ENCODE measurements around the gene TPO. TPM values are rescaled to one million over a fixed set of nuclear protein-coding genes. Genes with fewer than 3 reads are reported as not detected.

TPO gene
- total RNA-seq, 4 donors from 2014 or later, result 0.70 to 46.2 (median 6.8) TPM

DNA sequence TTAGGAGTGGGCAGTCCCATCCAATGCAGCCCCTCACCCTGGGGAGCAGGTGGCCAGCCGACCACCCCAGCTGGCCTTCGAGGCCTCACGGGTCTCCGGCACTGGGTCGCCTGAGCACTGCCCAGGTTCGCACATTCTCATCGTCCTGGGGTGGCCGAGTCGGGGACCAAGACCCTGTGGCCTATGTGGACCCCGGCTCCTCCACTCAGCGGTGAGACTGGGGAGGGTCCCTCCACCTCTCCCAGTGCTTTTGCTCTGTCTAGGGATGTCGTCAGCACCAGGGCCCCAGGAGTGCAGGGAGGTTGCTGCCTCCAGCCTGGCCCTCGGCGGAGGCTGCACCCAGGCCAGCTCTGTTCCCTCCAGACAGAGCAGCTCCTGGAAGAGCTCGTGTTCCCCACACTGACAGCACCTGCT lies 89.6 kb downstream of the TPO start:
- no peaks in the 10 kb centered on the region for H3K36me3 ChIP-seq
- DNase-seq, result no peak
- H3K27me3 ChIP-seq, result no peaks in the 10 kb centered on the region
- no peak for TF ChIP-seq POLR2A (IDR thresholded peaks at IDR 0.05)
- TF ChIP-seq, protein P1, sequence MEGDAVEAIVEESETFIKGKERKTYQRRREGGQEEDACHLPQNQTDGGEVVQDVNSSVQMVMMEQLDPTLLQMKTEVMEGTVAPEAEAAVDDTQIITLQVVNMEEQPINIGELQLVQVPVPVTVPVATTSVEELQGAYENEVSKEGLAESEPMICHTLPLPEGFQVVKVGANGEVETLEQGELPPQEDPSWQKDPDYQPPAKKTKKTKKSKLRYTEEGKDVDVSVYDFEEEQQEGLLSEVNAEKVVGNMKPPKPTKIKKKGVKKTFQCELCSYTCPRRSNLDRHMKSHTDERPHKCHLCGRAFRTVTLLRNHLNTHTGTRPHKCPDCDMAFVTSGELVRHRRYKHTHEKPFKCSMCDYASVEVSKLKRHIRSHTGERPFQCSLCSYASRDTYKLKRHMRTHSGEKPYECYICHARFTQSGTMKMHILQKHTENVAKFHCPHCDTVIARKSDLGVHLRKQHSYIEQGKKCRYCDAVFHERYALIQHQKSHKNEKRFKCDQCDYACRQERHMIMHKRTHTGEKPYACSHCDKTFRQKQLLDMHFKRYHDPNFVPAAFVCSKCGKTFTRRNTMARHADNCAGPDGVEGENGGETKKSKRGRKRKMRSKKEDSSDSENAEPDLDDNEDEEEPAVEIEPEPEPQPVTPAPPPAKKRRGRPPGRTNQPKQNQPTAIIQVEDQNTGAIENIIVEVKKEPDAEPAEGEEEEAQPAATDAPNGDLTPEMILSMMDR (IDR thresholded peaks at IDR 0.05), result no peak
- no peak overlapping the region for H3K27ac ChIP-seq
- H3K4me3 ChIP-seq, result no peak overlapping the region
- no peaks in the 10 kb centered on the region for H3K9me3 ChIP-seq
- no peaks in the 10 kb centered on the region for H3K4me1 ChIP-seq

DNA sequence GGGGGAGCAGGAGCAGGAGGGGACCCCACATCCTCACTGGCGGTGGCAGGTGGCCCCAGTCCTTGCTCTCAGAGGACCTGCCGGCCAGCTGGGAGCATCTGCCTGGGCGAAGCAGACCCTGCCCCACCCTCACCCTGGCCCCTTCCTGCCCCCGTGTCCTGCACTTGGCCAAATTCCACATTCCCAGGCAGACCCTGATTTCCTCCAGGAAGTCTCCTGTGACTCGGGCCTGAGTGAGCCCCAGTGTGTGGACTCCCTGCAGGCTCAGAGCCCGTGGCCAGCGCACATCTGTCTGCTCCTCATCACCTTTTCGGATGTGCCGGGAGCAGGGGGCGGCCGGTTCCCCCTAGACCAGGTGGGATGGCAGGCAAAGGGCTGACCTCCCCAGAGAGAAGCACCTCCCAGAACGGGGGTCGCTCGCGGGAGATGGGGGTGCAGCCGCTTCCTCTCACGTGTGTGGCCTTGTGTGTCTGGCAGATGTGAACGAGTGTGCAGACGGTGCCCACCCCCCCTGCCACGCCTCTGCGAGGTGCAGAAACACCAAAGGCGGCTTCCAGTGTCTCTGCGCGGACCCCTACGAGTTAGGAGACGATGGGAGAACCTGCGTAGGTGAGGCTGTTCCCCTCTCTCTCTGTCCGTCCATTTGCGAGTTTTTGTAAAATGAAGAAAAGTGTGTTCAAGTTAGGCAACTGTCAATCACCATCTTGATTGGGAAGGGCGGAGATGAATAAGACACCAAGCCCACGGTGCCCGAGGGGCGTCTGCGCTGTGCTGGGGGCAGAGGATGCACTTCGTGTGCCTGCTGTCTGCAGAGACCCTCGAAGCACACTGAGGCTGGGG lies 90.4 kb downstream of the TPO start:
- no peak for DNase-seq
- H3K36me3 ChIP-seq, result no peaks in the 10 kb centered on the region
- H3K27me3 ChIP-seq, result no peaks in the 10 kb centered on the region
- TF ChIP-seq, protein P1 (IDR thresholded peaks at IDR 0.05), result no peak
- TF ChIP-seq POLR2A (IDR thresholded peaks at IDR 0.05), result no peak
- H3K27ac ChIP-seq, result no peak overlapping the region
- H3K4me1 ChIP-seq, result no peaks in the 10 kb centered on the region
- H3K4me3 ChIP-seq, result no peak overlapping the region
- no peaks in the 10 kb centered on the region for H3K9me3 ChIP-seq

DNA sequence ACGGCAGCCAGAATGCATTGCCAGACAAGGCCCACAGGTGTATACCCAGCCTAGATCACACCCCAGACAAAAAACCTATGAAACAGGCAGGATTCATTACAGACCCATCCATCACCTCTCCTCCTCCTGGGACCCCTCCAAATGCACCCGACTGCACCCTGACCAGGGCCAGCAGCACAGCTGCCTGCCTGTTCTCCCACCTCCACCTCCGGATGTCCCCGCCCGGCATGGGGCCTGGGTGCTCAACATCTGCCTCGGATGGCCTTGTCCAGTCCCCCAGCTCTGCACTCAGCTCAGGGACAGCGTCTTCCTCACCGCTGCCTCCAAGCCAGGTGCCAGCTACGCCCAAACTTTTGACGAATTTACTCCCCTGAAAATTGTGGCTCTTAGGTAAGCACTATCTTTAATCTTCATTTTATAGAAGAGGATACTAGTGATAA lies 91.1 kb downstream of the TPO start:
- H3K4me1 ChIP-seq, result no peaks in the 10 kb centered on the region
- no peak for DNase-seq
- TF ChIP-seq, protein P1 (IDR thresholded peaks at IDR 0.05), result no peak
- no peak for TF ChIP-seq POLR2A (IDR thresholded peaks at IDR 0.05)

DNA sequence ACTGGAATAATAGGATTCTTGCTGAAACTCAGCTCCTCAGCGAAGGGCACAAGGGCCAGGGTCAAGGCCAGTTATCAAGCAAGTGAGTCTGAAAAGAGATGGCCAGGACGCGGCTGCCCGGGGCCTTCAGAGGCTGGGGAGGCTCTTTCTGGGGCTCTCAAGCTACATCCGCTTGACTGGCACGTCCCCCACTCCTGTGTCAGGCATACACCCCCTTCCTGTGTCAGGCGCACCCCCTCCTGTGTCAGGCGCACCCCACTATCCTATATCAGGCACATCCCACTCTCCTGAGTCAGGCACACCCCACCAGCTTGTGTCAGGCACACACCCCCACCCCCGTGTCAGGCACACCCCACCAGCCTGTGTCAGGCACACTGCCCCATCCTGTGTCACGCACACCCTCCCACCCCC lies 91.8 kb downstream of the TPO start:
- H3K27me3 ChIP-seq, result no peaks in the 10 kb centered on the region
- no peaks in the 10 kb centered on the region for H3K9me3 ChIP-seq
- DNase-seq, result no peak
- H3K4me3 ChIP-seq, result no peak overlapping the region
- no peak overlapping the region for H3K27ac ChIP-seq
- H3K36me3 ChIP-seq, result no peaks in the 10 kb centered on the region
- H3K4me1 ChIP-seq, result no peaks in the 10 kb centered on the region
- no peak for TF ChIP-seq POLR2A (IDR thresholded peaks at IDR 0.05)
- TF ChIP-seq, protein P1 (IDR thresholded peaks at IDR 0.05), result no peak

More for the DNA sequence above, 91.1 kb downstream of the TPO start:
- Histone ChIP-seq H3K27me3 (no peaks in the 10 kb centered on the region), H3K4me3 (no peak overlapping the region), H3K27ac (no peak overlapping the region), H3K36me3 (no peaks in the 10 kb centered on the region), H3K9me3 (no peaks in the 10 kb centered on the region)

DNA sequence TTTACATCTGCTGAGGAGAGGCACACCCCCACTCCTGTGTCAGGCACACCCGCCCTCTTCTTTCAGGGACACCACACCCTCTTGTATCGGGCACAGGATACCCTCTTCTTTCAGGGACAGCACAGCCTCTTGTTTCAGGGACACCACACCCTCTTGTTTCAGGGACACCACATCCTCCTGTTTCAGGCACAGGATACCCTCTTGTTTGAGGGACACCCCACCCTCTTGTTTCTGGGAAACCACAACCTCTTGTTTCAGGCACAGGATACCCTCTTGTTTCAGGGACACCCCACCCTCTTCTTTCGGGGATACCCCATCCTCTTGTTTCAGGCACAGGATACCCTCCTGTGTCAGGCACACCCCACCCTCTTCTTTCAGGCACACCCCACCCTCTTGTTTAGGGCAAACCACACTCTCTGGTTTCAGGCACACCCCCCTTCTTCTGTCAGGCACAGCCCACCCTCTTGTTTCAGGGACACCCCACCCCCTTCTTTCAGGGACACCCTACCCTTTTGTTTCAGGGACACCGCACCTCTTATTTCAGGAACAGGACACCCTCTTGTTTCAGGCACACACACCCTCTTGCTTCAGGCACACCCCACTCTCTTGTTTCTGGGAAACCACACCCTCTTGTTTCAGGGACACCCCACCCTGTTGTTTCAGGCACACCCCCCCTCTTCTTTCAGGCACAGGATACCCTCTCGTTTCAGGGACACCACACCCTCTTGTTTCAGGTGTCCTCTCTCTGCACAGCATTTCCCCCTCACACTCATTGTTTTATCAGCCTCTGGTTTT lies 96.2 kb downstream of the TPO start:
- Histone ChIP-seq H3K27ac (no peak overlapping the region), H3K9me3 (no peaks in the 10 kb centered on the region), H3K4me1 (no peaks in the 10 kb centered on the region), H3K4me3 (no peak overlapping the region), H3K27me3 (no peaks in the 10 kb centered on the region), H3K36me3 (no peaks in the 10 kb centered on the region)
- no peak for TF ChIP-seq POLR2A (IDR thresholded peaks at IDR 0.05)
- TF ChIP-seq, protein P1 (IDR thresholded peaks at IDR 0.05), result no peak
- no peak for DNase-seq

All from Peyer's patch (tissue), 4 donors.